HG02588 (cell line): ENCODE data around the gene GLS.

ENCODE experiments used
- ATAC-seq: cut with Tn5 transposase; IDR thresholded peaks from one replicate; pipeline ENCODE4 v1.9.1; 2021; ENCODE audit warnings: mild to moderate bottlenecking, moderate library complexity; ENCODE audit not compliant: unreplicated experiment

Gene GLS

GRCh38 chr2:190968522-190968921, 87.9 kb downstream of the GLS start:
- no peak for ATAC-seq

GRCh38 chr2:190970160-190970559, 89.5 kb downstream of the GLS start:
- no peak for ATAC-seq

GRCh38 chr2:190970873-190971506, 90.4 kb downstream of the GLS start:
- ATAC-seq, result no peak

GRCh38 chr2:190972213-190972612, 91.6 kb downstream of the GLS start:
- no peak for ATAC-seq

GRCh38 chr2:190972846-190973245, 92.2 kb downstream of the GLS start:
- ATAC-seq, result no peak

GRCh38 chr2:190973262-190973661, 92.6 kb downstream of the GLS start:
- ATAC-seq, result no peak

- ATAC-seq, result no peak
Observed at GRCh38 chr2:190973726-190974628, 93.4 kb downstream of the GLS start.

- ATAC-seq, result no peak
Observed at GRCh38 chr2:190974629-190975361, 94.2 kb downstream of the GLS start.

GRCh38 chr2:190976521-190976920, 95.9 kb downstream of the GLS start:
- ATAC-seq, result no peak

- ATAC-seq, result no peak
Observed at GRCh38 chr2:190977505-190977904, 96.9 kb downstream of the GLS start.

GRCh38 chr2:190978389-190979053, 97.9 kb downstream of the GLS start:
- no peak for ATAC-seq

- no peak for ATAC-seq
Observed at GRCh38 chr2:190979906-190980629, 99.4 kb downstream of the GLS start.

- ATAC-seq, result no peak
Observed at GRCh38 chr2:190980630-190981209, 100.1 kb downstream of the GLS start.

GRCh38 chr2:190981333-190981732, 100.7 kb downstream of the GLS start:
- no peak for ATAC-seq

- no peak for ATAC-seq
Observed at GRCh38 chr2:190981733-190982132, 101.1 kb downstream of the GLS start.

- no peak for ATAC-seq
Observed at GRCh38 chr2:190982262-190983034, 101.8 kb downstream of the GLS start.

GRCh38 chr2:190984595-190984994, 104.0 kb downstream of the GLS start:
- ATAC-seq, result no peak

- no peak for ATAC-seq
Observed at GRCh38 chr2:190986221-190986953, 105.8 kb downstream of the GLS start.

- ATAC-seq, result no peak
Observed at GRCh38 chr2:190987116-190987515, 106.5 kb downstream of the GLS start.
